HEK293T (cell line): ENCODE data around the gene RAB27B.

ENCODE experiments used
- BHLHE40 ChIP-seq: fragments of 450-650 bp; IDR thresholded peaks from 2 replicates; pipeline ENCODE4 v1.6.1; 2016; ENCODE audit warnings: mild to moderate bottlenecking, moderate library complexity, borderline replicate concordance
- FOXA1 ChIP-seq: fragments of 450-650 bp; IDR thresholded peaks from 2 replicates; pipeline ENCODE4 v1.6.1; 2016; ENCODE audit warnings: mild to moderate bottlenecking

- TF ChIP-seq FOXA1 (no peak), BHLHE40 (no peak)
Observed at GRCh38 chr18:54939361-54939917, 111.2 kb downstream of the RAB27B start.
